Mesendoderm (in vitro differentiated cells): ENCODE measurements around the gene EFL1.

Experiments
- DNase-seq: peaks from one replicate; pipeline ENCODE4 v3.0.0; 2013
- H2AK5ac ChIP-seq: 2 replicates; pipeline ENCODE4 v1.6.1; 2013; ENCODE audit warnings: low read length, inconsistent platforms
- H2BK120ac ChIP-seq: 2 replicates; pipeline ENCODE4 v1.6.1; 2013; ENCODE audit warnings: low read depth, mild to moderate bottlenecking, low read length, moderate library complexity, mixed read lengths
- H2BK15ac ChIP-seq: replicated peaks from 2 replicates; pipeline ENCODE4 v1.6.1; 2013; ENCODE audit warnings: low read depth, mild to moderate bottlenecking, moderate library complexity
- H2BK5ac ChIP-seq: 2 replicates; pipeline ENCODE4 v1.6.1; 2013; ENCODE audit warnings: low read length, inconsistent platforms
- H3K18ac ChIP-seq: 2 replicates; pipeline ENCODE4 v1.6.1; 2013; ENCODE audit warnings: mild to moderate bottlenecking, low read length, mixed read lengths
- H3K23ac ChIP-seq: one replicate; pipeline ENCODE4 v1.6.1; 2013; ENCODE audit warnings: low read length
- H3K27ac ChIP-seq: 2 replicates; pipeline ENCODE4 v1.5.1; 2013; ENCODE audit warnings: low read depth, mild to moderate bottlenecking, inconsistent platforms, low read length, moderate library complexity
- H3K27me3 ChIP-seq: 2 replicates; pipeline ENCODE4 v1.6.1; 2013; ENCODE audit warnings: low read length, control low read depth, mild to moderate bottlenecking, inconsistent platforms; ENCODE audit not compliant: insufficient read depth, poor library complexity
- H3K36me3 ChIP-seq: 2 replicates; pipeline ENCODE4 v1.6.1; 2013; ENCODE audit warnings: low read length, inconsistent platforms; ENCODE audit not compliant: control insufficient read depth, insufficient read depth
- H3K4ac ChIP-seq: one replicate; pipeline ENCODE4 v1.6.1; 2013; ENCODE audit warnings: low read depth, mild to moderate bottlenecking, low read length, moderate library complexity
- H3K4me1 ChIP-seq: 2 replicates; pipeline ENCODE4 v1.6.1; 2013; ENCODE audit warnings: low read depth, low read length, inconsistent platforms; ENCODE audit not compliant: control insufficient read depth
- H3K4me2 ChIP-seq: 2 replicates; pipeline ENCODE4 v1.6.1; 2013; ENCODE audit warnings: low read length
- H3K4me3 ChIP-seq: 2 replicates; pipeline ENCODE4 v1.5.1; 2013; ENCODE audit warnings: mild to moderate bottlenecking, low read length
- H3K56ac ChIP-seq: one replicate; pipeline ENCODE4 v1.6.1; 2013; ENCODE audit warnings: low read length
- H3K79me1 ChIP-seq: 2 replicates; pipeline ENCODE4 v1.6.1; 2013; ENCODE audit warnings: low read length, inconsistent platforms
- H3K79me2 ChIP-seq: 2 replicates; pipeline ENCODE4 v1.6.1; 2013; ENCODE audit warnings: mild to moderate bottlenecking, low read length; ENCODE audit not compliant: control insufficient read depth, insufficient read depth
- H3K9ac ChIP-seq: 2 replicates; pipeline ENCODE4 v1.6.1; 2013; ENCODE audit warnings: low read length, inconsistent platforms
- H4K5ac ChIP-seq: one replicate; pipeline ENCODE4 v1.6.1; 2013; ENCODE audit warnings: low read length
- H4K8ac ChIP-seq: one replicate; pipeline ENCODE4 v1.6.1; 2013; ENCODE audit warnings: low read depth, mild to moderate bottlenecking, control low read depth, low read length, moderate library complexity
- WGBS: extraction: QIAGEN DNeasy Blood & Tissue Kit; methylation state at CpG from one replicate; pipeline ENCODE4 v1.1.7; 2013; ENCODE audit warnings: low lambda C conversion rate, missing lambda C conversion rate; ENCODE audit not compliant: insufficient coverage; ENCODE audit errors: extremely low coverage; 5-methylcytosine and 5-hydroxymethylcytosine counted together

Gene EFL1

GRCh38 chr15:82130248-82130647 is 132.3 kb downstream of the EFL1 start:
- Histone ChIP-seq H3K4me3 (no peak overlapping the region), H4K5ac (no peak overlapping the region), H3K23ac (no peak overlapping the region), H3K79me1 (no peaks in the 10 kb centered on the region), H3K79me2 (no peaks in the 10 kb centered on the region), H3K27ac (no peak overlapping the region), H3K18ac (no peak overlapping the region), H3K4ac (no peak overlapping the region), H3K36me3 (no peaks in the 10 kb centered on the region), H2BK5ac (no peak overlapping the region), H4K8ac (no peak overlapping the region), H2BK15ac (no peak overlapping the region), H3K4me2 (no peak overlapping the region), H3K56ac (no peak overlapping the region), H2BK120ac (no peak overlapping the region), H3K4me1 (no peaks in the 10 kb centered on the region), H3K27me3 (no peaks in the 10 kb centered on the region), H3K9ac (no peak overlapping the region), H2AK5ac (no peak overlapping the region)
- DNase-seq: no peak
- WGBS: no CpG with 5 or more reads among the region's 4 CpGs

- Histone ChIP-seq H2BK15ac (no peak overlapping the region), H3K4me3 (no peak overlapping the region), H3K18ac (no peak overlapping the region), H3K4ac (no peak overlapping the region), H3K27me3 (no peaks in the 10 kb centered on the region), H4K5ac (no peak overlapping the region), H2AK5ac (no peak overlapping the region), H3K36me3 (no peaks in the 10 kb centered on the region), H3K27ac (no peak overlapping the region), H2BK5ac (no peak overlapping the region), H3K79me2 (no peaks in the 10 kb centered on the region), H3K9ac (no peak overlapping the region), H4K8ac (no peak overlapping the region), H3K56ac (no peak overlapping the region), H3K4me2 (no peak overlapping the region), H3K4me1 (no peaks in the 10 kb centered on the region), H2BK120ac (no peak overlapping the region), H3K23ac (no peak overlapping the region), H3K79me1 (no peaks in the 10 kb centered on the region)
- no peak for DNase-seq
- no CpG with 5 or more reads among the region's 5 CpGs for WGBS
Measured at GRCh38 chr15:82129761-82130160, 132.8 kb downstream of the EFL1 start.

GRCh38 chr15:82129149-82129692 is 133.3 kb downstream of the EFL1 start:
- H4K5ac ChIP-seq: no peak overlapping the region
- H4K8ac ChIP-seq: no peak overlapping the region
- H3K56ac ChIP-seq: no peak overlapping the region
- no peak overlapping the region for H3K23ac ChIP-seq
- H2AK5ac ChIP-seq: no peak overlapping the region
- H3K4me3 ChIP-seq: no peak overlapping the region
- no peaks in the 10 kb centered on the region for H3K79me1 ChIP-seq
- no peak overlapping the region for H2BK15ac ChIP-seq
- WGBS: 100% methylated on average over 1 of the region's 1 CpG
- no peak overlapping the region for H3K27ac ChIP-seq
- no peaks in the 10 kb centered on the region for H3K27me3 ChIP-seq
- DNase-seq: no peak
- no peak overlapping the region for H3K4ac ChIP-seq
- H3K9ac ChIP-seq: no peak overlapping the region
- H3K4me1 ChIP-seq: no peaks in the 10 kb centered on the region
- H2BK120ac ChIP-seq: no peak overlapping the region
- no peak overlapping the region for H3K18ac ChIP-seq
- H3K36me3 ChIP-seq: no peaks in the 10 kb centered on the region
- H3K4me2 ChIP-seq: no peak overlapping the region
- H2BK5ac ChIP-seq: no peak overlapping the region
- H3K79me2 ChIP-seq: no peaks in the 10 kb centered on the region

- Histone ChIP-seq H3K4me3 (no peak overlapping the region), H3K36me3 (no peaks in the 10 kb centered on the region)
- DNase-seq: no peak
Measured at GRCh38 chr15:82128401-82129148, 134.0 kb downstream of the EFL1 start.

GRCh38 chr15:82127581-82127980 is 135.0 kb downstream of the EFL1 start:
- Histone ChIP-seq H3K79me2 (no peaks in the 10 kb centered on the region), H3K4me3 (no peak overlapping the region), H3K36me3 (no peaks in the 10 kb centered on the region), H3K4me1 (no peaks in the 10 kb centered on the region), H3K4ac (no peak overlapping the region), H4K5ac (no peak overlapping the region), H2AK5ac (no peak overlapping the region), H2BK120ac (no peak overlapping the region), H4K8ac (no peak overlapping the region), H3K23ac (no peak overlapping the region), H3K27me3 (no peaks in the 10 kb centered on the region), H3K79me1 (no peaks in the 10 kb centered on the region), H3K18ac (no peak overlapping the region), H3K4me2 (no peak overlapping the region), H2BK15ac (no peak overlapping the region), H3K56ac (no peak overlapping the region), H3K9ac (no peak overlapping the region), H3K27ac (no peak overlapping the region), H2BK5ac (no peak overlapping the region)
- DNase-seq: no peak

More at GRCh38 chr15:82128401-82129148, 134.0 kb downstream of the EFL1 start:
- WGBS: no CpG with 5 or more reads among the region's 5 CpGs
- H3K9ac ChIP-seq: no peak overlapping the region
- no peak overlapping the region for H4K5ac ChIP-seq
- no peaks in the 10 kb centered on the region for H3K4me1 ChIP-seq
- no peak overlapping the region for H2BK15ac ChIP-seq
- no peak overlapping the region for H3K56ac ChIP-seq
- no peaks in the 10 kb centered on the region for H3K27me3 ChIP-seq
- no peaks in the 10 kb centered on the region for H3K79me1 ChIP-seq
- H2BK120ac ChIP-seq: no peak overlapping the region
- no peak overlapping the region for H3K27ac ChIP-seq
- no peaks in the 10 kb centered on the region for H3K79me2 ChIP-seq
- H2BK5ac ChIP-seq: no peak overlapping the region
- H3K4me2 ChIP-seq: no peak overlapping the region
- H4K8ac ChIP-seq: no peak overlapping the region
- no peak overlapping the region for H3K4ac ChIP-seq
- H3K23ac ChIP-seq: no peak overlapping the region
- H2AK5ac ChIP-seq: no peak overlapping the region
- no peak overlapping the region for H3K18ac ChIP-seq

- Histone ChIP-seq H3K27me3 (no peaks in the 10 kb centered on the region), H3K56ac (no peak overlapping the region), H3K27ac (no peak overlapping the region), H3K79me1 (no peaks in the 10 kb centered on the region), H3K36me3 (no peaks in the 10 kb centered on the region), H2BK5ac (no peak overlapping the region), H3K4ac (no peak overlapping the region), H3K9ac (no peak overlapping the region), H3K79me2 (no peaks in the 10 kb centered on the region), H3K4me1 (no peaks in the 10 kb centered on the region), H3K18ac (no peak overlapping the region), H2BK120ac (no peak overlapping the region), H3K23ac (no peak overlapping the region), H4K8ac (no peak overlapping the region), H2BK15ac (no peak overlapping the region), H3K4me2 (no peak overlapping the region), H3K4me3 (no peak overlapping the region), H2AK5ac (no peak overlapping the region), H4K5ac (no peak overlapping the region)
- DNase-seq: no peak
- no CpG with 5 or more reads among the region's 3 CpGs for WGBS
Measured at GRCh38 chr15:82126346-82126745, 136.2 kb downstream of the EFL1 start.
